Sciatic nerve (tissue), 2 donors: ENCODE data around the gene SNX4. TPM values are rescaled to one million over a fixed set of nuclear protein-coding genes. Genes with fewer than 3 reads are reported as not detected.
"Not testable (repeated sequence)": the region's sequence is repeated elsewhere in the genome, so short reads cannot be mapped to it uniquely, and the experiment has no call there.

Source experiments
- ATAC-seq: fragments of 200-7000 bp; cut with Tn5 transposase; one replicate; pipeline ENCODE4 v1.9.1; 2020; ENCODE audit warnings: mild to moderate bottlenecking, moderate library complexity
- DNase-seq: peaks from one replicate; pipeline ENCODE4 v3.0.0-alpha.2; 2020; ENCODE audit warnings: low spot score
- intact Hi-C: fragments of 100-400 bp; cut with DNase I; formaldehyde crosslinking; loops from one replicate; pipeline ENCODE4 v1.14.2; 2022
- total RNA-seq: library from RNA; stranded (reverse); fragmentation: NEBNext Ultra II Directional; extraction: Animal tissue kit (Norgen Biotek cat#: 25700); gene quantifications from one replicate; pipeline ENCODE4 v1.2.1, GENCODE V29; 2021
- donor health status: DM: no; HTN: no; CAD: no.
- donor health status: DM: no; HTN: no; CAD: no.

The SNX4 gene
- total RNA-seq, 1 donor from 2014 or later = 36.8 TPM

DNA sequence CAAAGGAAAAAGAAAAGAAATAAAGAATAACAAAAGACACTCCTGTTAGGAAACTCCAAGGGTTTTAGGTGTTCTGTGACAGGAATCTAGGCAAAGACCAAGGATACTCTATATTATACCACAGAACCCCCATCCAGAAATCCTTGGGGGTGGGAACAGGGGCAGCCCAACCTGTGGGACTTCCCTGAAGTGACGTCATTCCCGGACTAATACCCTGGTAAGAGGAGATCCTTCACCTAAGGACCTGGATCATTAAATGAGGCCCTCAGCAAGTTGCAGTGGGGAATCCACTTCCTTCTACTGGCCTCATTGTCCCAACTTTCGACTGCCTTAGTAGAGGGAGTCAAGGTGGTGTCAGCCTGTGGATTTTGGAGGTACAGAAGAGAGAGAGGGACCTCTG is 103.8 kb downstream of the SNX4 start:
- intact Hi-C loops = no loop called here
- ATAC-seq (no peak), DNase-seq (no peak)

DNA sequence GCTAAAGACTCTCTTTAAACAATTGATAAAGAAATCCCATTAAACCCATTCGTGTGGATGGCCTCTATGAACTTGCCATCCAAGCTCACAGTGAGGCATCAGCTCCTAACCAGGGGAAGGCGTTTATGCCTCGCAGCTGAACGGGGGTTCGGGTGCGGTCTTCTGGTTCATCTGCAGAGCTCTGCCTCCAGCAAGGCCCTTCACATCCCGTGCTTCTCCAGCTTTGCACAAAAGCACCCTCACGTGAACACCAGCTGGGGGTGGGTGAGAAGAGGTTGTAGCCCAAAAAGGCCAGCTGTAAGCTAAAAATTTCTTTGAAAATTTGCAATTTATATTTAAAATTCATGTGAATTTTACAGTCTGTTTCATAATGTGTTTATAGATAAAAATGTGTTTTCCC is 105.3 kb downstream of the SNX4 start:
- DNase-seq = no peak
- intact Hi-C loops = no loop called here
- no peak for ATAC-seq

DNA sequence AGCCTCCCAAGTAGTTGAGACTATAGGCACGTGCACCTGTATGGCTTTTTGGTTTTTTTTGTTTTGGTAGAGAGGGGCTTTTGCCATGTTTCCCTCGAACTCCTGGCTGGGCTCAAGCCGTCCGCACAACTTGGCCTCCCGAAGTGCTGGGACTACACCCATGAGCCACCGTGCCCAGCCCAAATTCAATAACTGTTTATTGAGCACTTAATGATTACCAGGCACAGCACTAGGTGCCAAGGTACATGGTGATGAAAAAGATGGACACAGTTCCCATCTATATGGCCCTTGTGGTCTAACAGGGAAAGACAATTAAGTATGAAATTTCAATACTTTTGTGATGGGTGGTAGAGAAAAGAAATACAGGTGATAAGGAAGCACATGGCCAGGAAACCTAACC is 109.1 kb downstream of the SNX4 start:
- ATAC-seq (no peak), DNase-seq (no peak)
- intact Hi-C loops = no loop called here

DNA sequence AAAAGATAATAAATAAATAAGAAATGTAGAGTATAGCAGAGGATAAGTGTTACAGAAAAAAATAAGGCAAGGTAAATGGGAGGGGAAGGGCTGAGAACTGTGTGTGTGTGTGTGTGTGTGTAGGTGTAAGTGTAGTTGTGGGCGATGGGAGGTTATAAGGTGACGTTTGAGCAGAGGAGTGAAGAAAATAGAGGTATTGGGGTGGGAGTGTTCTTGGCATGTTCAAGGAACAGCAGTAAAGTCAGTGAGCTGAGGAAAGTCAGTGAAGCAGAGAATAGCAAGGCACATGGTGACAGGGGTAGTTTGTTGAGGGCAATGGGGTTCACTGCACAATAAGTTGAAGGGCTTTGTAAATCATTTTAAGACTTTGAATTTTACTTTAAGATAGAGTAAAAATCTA is 113.9 kb downstream of the SNX4 start:
- no peak for DNase-seq

GRCh38 chr3:125405515-125405914 is 114.5 kb downstream of the SNX4 start:
- intact Hi-C loops, ATAC-seq, DNase-seq: not testable (repeated sequence)

More for the DNA sequence above, 113.9 kb downstream of the SNX4 start:
- intact Hi-C loops = no loop called here
- no peak for ATAC-seq

DNA sequence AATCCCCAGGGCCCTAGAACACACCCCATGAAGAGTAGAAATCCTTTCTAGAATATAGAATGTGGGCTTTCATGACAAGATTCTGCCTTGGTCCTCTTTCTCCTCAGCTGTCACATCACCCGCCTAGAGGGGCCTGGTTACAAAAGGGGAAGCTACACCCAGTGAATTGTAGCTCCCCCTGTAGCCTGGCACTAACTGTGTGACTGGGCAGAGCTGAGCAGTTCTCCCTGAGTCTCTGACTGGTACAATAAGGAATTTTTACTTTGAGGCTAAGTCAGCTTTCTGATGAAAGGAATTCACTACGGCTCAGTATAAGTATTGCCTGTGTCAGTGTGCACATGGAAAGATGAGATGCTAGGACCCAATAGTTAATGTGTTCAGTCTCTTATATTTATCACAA is 116.2 kb downstream of the SNX4 start:
- intact Hi-C loops = no loop called here
- ATAC-seq = no peak
- no peak for DNase-seq

DNA sequence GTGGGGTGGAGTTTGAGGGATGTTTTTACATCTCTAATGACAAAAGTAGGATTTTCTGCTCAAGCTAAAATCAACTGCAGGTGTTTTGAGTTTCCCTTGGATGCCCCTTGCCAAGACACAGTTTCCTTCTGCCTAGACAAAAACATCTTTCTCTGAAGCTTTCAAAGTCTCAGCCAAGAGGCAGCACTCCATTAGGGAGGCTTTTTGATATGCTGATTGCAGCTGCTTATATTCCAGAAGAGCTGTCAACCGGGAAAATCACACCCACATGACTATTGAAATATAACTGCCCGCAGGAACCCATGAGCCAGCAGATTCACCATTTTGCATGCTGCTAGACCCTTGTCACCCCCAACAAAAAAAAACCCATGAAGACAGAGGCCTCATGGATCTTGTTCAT is 117.4 kb downstream of the SNX4 start:
- DNase-seq (no peak), ATAC-seq (no peak)
- intact Hi-C loops = no loop called here

DNA sequence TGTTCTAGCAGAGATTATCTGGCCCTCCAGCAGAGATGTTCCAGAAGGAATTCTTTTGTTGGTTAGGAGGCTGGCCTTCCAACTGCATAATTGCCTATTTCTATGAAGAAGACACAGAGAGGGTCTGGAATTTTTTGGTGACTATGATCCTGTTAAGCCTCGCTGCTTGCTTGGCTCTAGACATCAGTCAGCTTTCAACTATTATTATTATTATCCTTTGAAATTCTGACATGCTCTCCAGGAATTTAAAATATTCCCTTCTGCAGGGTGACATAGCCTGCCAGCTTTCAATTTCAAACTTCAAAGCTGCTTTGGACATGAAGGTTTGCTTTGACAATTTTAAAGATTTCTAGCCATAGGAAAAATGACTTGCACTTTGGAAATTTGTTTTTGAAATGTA is 118.6 kb downstream of the SNX4 start:
- DNase-seq (no peak), ATAC-seq (no peak)
- intact Hi-C loops = no loop called here

DNA sequence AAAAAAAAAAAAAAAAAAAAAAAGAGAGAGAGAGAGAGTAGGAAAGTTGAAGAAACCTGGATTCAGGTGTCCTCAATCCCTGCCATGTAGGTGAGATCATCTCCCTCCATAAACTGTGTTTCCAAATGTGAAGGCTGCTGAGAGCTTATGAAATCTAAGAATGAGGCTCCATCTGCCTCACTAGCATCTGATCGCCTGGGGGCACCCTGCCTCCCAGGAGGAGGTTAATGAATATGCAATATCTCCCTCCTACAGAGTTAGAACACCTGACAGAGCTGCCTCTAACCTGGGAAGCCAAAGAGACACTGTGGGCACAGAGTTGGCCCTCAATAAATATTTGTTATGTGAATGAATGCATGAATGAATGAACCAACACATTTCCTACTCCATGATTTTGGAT is 121.0 kb downstream of the SNX4 start:
- intact Hi-C loops = no loop called here
- ATAC-seq = no peak

More for the DNA sequence above, 121.0 kb downstream of the SNX4 start:
- no peak for DNase-seq

Other genes with a start within 250 kb of the SNX4 start
- 60.6 TPM for gene ZNF148, start 144.9 kb downstream of the SNX4 start, total RNA-seq
- gene OSBPL11, start 75.3 kb upstream of the SNX4 start, total RNA-seq = 14.8 TPM